Measurements from ENCODE around the gene COL11A2.

COL11A2 gene

DNA sequence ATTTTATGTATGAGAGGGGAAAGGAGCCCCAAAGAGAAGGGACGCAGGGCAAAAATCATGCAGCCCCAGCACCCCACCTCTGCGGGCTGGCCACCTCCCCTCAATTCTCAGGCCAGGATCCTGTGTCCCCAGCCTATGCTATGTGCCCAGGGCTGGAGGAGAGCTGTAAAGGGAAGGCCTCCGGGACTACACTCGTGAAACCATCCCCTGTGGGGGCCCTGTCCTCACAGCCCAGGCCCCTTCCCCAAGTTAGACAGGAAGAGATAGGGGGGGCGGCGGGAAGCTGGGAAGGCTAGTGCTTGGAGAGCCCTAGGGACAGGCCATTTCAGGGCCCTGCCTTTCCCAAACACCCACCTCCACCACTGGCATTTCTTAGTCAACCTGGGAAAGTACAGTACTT lies 1.4 kb upstream of the COL11A2 start:
- no peak for DNase-seq

GRCh38 chr6:33192671-33193602 lies 670 bp upstream of the COL11A2 start:
- peak in 52 of 58 donors; percentile 11 to 83 (median 64) for DNase-seq

DNA sequence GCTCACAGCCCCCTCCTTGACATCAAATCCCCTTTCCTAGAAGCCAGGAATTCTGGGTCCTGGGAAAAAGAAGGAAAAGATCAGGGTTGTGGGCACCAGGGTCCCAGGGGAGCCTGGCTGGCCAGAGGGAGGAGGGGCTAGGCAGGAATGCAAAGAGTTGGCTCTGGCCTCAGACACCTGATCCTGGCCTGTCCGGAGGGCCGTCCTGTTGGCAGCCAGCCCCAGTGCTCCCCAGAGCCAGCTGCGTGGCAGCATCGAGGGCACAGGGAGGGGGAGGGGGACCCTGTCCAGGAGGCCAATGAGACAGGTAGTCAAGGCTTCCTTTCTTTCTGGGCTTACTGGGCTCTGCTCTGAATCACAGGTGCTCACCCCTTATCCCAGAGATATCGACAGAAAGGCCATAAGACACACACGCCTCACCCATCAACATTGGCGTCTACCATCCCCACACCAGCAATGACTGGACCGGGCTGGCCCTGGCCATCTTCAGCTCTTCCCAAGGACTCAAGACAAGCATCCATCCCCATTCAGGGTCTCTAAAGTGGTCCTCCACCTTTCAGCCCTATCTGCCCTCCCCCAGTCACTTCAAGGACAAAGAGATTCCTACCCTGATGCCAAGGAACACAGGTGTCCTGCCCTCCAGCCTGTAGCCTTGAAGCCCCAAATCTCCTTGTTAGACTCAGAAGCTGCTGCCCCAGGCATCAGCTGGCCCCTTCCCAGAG lies 723 bp downstream of the COL11A2 start:
- peak in 2 of 58 donors; percentile 7 to 31 for DNase-seq

GRCh38 chr6:33190504-33191107 lies 1.7 kb downstream of the COL11A2 start:
- peak in 7 of 58 donors; percentile 11 to 52 (median 24) for DNase-seq

- no peak for DNase-seq
Observed at GRCh38 chr6:33189625-33190448, 2.4 kb downstream of the COL11A2 start.

GRCh38 chr6:33189164-33189563 lies 3.1 kb downstream of the COL11A2 start:
- no peak for DNase-seq

- DNase-seq: no peak
Observed at GRCh38 chr6:33187809-33188208, 4.5 kb downstream of the COL11A2 start.

GRCh38 chr6:33185654-33186187 lies 6.5 kb downstream of the COL11A2 start:
- no peak for DNase-seq

GRCh38 chr6:33185190-33185589 lies 7.1 kb downstream of the COL11A2 start:
- no peak for DNase-seq

DNA sequence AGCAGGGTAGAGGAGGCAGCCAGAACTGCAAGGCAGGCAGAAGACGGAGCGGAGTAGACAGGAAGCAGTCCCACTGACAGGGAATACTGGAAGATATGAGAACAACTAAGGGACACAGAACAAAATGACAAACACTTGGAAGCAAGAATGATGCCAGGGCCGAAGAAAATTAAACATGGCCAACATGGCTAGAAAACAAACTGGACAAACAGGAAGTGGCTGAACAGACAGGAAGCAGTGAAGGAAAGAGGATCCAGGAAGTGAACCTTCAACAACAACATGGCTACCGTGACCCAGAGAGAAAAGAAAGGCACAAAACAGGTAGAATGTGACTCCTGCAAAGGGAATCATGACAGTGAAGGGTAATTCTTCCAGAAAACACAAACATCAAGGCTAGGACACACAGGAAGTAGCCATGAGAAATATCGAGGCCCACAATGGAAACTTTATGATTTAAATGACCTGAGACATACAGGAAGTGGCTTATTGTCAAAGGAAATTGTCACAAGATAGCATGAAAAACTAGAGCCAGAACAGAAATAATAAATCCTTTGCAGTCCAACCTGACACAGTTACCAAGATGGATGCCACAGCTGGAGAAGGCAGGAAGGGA lies 9.1 kb downstream of the COL11A2 start:
- no peak for DNase-seq

- no peak for DNase-seq
Observed at GRCh38 chr6:33181141-33181540, 11.1 kb downstream of the COL11A2 start.

GRCh38 chr6:33178755-33179475 lies 13.4 kb downstream of the COL11A2 start:
- no peak for DNase-seq

GRCh38 chr6:33177552-33178446 lies 14.5 kb downstream of the COL11A2 start:
- DNase-seq: no peak

- DNase-seq: no peak
Observed at GRCh38 chr6:33176906-33177305, 15.4 kb downstream of the COL11A2 start.

- no peak for DNase-seq
Observed at GRCh38 chr6:33175436-33176069, 16.7 kb downstream of the COL11A2 start.

- no peak for DNase-seq
Observed at GRCh38 chr6:33174784-33175183, 17.5 kb downstream of the COL11A2 start.

DNA sequence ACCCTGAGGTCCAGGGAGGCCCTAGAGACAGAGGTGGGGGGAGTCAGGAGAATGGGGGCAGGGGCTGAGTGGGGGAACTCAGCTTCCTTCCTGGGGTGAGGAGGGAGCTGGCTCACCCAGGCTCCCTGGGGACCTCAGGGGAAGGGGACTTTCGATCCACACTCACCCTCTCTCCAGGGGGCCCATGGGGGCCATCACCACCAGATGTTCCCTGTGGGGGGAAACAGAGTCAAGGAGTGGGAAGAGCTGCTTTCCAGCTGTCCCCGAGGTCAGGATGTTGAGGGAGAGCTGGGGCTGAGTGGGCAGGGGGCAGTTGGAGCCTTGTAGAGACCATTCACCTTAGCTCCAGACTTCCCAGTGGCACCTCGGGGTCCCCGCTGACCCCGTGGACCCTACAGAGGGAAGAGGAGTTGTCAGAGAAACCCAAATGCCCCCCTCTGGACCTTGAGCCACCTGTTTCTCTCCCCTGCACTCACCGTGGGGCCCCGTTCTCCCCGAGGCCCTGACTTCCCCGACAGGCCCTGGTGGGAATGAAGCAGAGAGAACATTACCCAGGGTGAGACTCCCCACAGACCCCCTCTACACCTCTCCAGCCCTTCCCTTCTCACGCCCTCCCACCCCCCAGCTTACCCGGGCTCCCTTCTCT lies 18.6 kb downstream of the COL11A2 start:
- DNase-seq: no peak

Data from anterior cingulate cortex (tissue), 58 donors.